ENCODE data around the gene CD74.
"Not testable (repeated sequence)": the region's sequence is repeated elsewhere in the genome, so short reads cannot be mapped to it uniquely, and the experiment has no call there.

CD74 gene

GRCh38 chr5:150412319-150413175, at the start of gene CD74:
TSS of gene CD74 (minus strand) at chr5:150412910. CDS start at chr5:150412749, 161 bp downstream.
- DNase-seq, result peak; percentile 95

- DNase-seq, result no peak
Measured at GRCh38 chr5:150461231-150461630, 48.5 kb upstream of the CD74 start.

GRCh38 chr5:150460781-150461180, 48.1 kb upstream of the CD74 start:
- DNase-seq, result no peak

GRCh38 chr5:150458802-150459557, 46.3 kb upstream of the CD74 start:
- DNase-seq, result peak; percentile 66

GRCh38 chr5:150457562-150458240, 45.0 kb upstream of the CD74 start:
- DNase-seq, result no peak

GRCh38 chr5:150457121-150457520, 44.4 kb upstream of the CD74 start:
- DNase-seq, result no peak

- no peak for DNase-seq
Measured at GRCh38 chr5:150454492-150455229, 42.0 kb upstream of the CD74 start.

- DNase-seq, result not testable (repeated sequence)
Measured at GRCh38 chr5:150454027-150454426, 41.3 kb upstream of the CD74 start.

- DNase-seq, result no peak
Measured at GRCh38 chr5:150452914-150453313, 40.2 kb upstream of the CD74 start.

GRCh38 chr5:150451594-150451993, 38.9 kb upstream of the CD74 start:
- no peak for DNase-seq

GRCh38 chr5:150449517-150450339, 37.0 kb upstream of the CD74 start, which contains the start of gene RPS14:
TSS of gene RPS14 (minus strand) at chr5:150449739. CDS start at chr5:150447733, 2,006 bp downstream.
- DNase-seq, result peak; percentile 93

- DNase-seq, result no peak
Measured at GRCh38 chr5:150448952-150449516, 36.3 kb upstream of the CD74 start.

GRCh38 chr5:150448334-150448733, 35.6 kb upstream of the CD74 start:
- DNase-seq, result no peak

GRCh38 chr5:150447188-150447587, 34.5 kb upstream of the CD74 start:
- no peak for DNase-seq

- no peak for DNase-seq
Measured at GRCh38 chr5:150446583-150446982, 33.9 kb upstream of the CD74 start.

- no peak for DNase-seq
Measured at GRCh38 chr5:150446088-150446487, 33.4 kb upstream of the CD74 start.

GRCh38 chr5:150444770-150445169, 32.1 kb upstream of the CD74 start:
- no peak for DNase-seq

- no peak for DNase-seq
Measured at GRCh38 chr5:150443242-150444075, 30.7 kb upstream of the CD74 start.

GRCh38 chr5:150442699-150443080, 30.0 kb upstream of the CD74 start:
- DNase-seq, result no peak

All from GOT3 (cell line).